ENCODE measurements around the gene GALNT10. TPM values are rescaled to one million over a fixed set of nuclear protein-coding genes. Genes with fewer than 3 reads are reported as not detected.

Gene GALNT10
- total RNA-seq, 4 donors from 2014 or later = 11.6 to 16.3 (median 14.8) TPM

GRCh38 chr5:154166901-154167791, 23.4 kb upstream of the GALNT10 start:
- no peak for DNase-seq (ENCODE audit: low spot score in 2 of 2)
- Histone ChIP-seq H3K36me3 (no peaks in the 10 kb centered on the region), H3K9me3 (no peaks in the 10 kb centered on the region), H3K27me3 (no peaks in the 10 kb centered on the region), H3K4me1 (peaks cover 3% of the 10 kb centered on the region), H3K27ac (no peak overlapping the region), H3K4me3 (no peak overlapping the region)
- WGBS = 97% methylated on average over 2 of the region's 2 CpGs
- TF ChIP-seq EP300 (IDR thresholded peaks at IDR 0.05) = no peak
- TF ChIP-seq CTCF (IDR thresholded peaks at IDR 0.05) = no peak
- TF ChIP-seq POLR2A (IDR thresholded peaks at IDR 0.05) = no peak
- no peak for TF ChIP-seq POLR2AphosphoS5 (IDR thresholded peaks at IDR 0.05)

GRCh38 chr5:154168395-154168794, 22.1 kb upstream of the GALNT10 start:
- Histone ChIP-seq H3K4me3 (no peak overlapping the region), H3K27me3 (no peaks in the 10 kb centered on the region), H3K27ac (no peak overlapping the region), H3K9me3 (no peaks in the 10 kb centered on the region), H3K36me3 (no peaks in the 10 kb centered on the region), H3K4me1 (no peaks in the 10 kb centered on the region)
- no peak for DNase-seq (ENCODE audit: low spot score in 2 of 2)
- no peak for TF ChIP-seq CTCF (IDR thresholded peaks at IDR 0.05)
- TF ChIP-seq POLR2AphosphoS5 (IDR thresholded peaks at IDR 0.05) = no peak
- no peak for TF ChIP-seq EP300 (IDR thresholded peaks at IDR 0.05)
- no peak for TF ChIP-seq POLR2A (IDR thresholded peaks at IDR 0.05)
- WGBS = 60% methylated on average over 2 of the region's 2 CpGs

- no peak for DNase-seq (ENCODE audit: low spot score in 2 of 2)
- no peaks in the 10 kb centered on the region for H3K27me3 ChIP-seq
- 96% methylated on average over 2 of the region's 2 CpGs for WGBS
- TF ChIP-seq EP300 (IDR thresholded peaks at IDR 0.05) = no peak
- no peak for TF ChIP-seq POLR2A (IDR thresholded peaks at IDR 0.05)
- TF ChIP-seq CTCF (IDR thresholded peaks at IDR 0.05) = no peak
- TF ChIP-seq POLR2AphosphoS5 (IDR thresholded peaks at IDR 0.05) = no peak
- no peaks in the 10 kb centered on the region for H3K36me3 ChIP-seq
- H3K27ac ChIP-seq = no peak overlapping the region
- no peaks in the 10 kb centered on the region for H3K9me3 ChIP-seq
- no peaks in the 10 kb centered on the region for H3K4me1 ChIP-seq
- H3K4me3 ChIP-seq = no peak overlapping the region
Measured at GRCh38 chr5:154172785-154173184, 17.7 kb upstream of the GALNT10 start.

GRCh38 chr5:154174091-154174490, 16.4 kb upstream of the GALNT10 start:
- H3K9me3 ChIP-seq = no peaks in the 10 kb centered on the region
- DNase-seq (ENCODE audit: low spot score in 2 of 2) = no peak
- no peaks in the 10 kb centered on the region for H3K27me3 ChIP-seq
- no peak overlapping the region for H3K4me3 ChIP-seq
- H3K27ac ChIP-seq = no peak overlapping the region
- TF ChIP-seq EP300 (IDR thresholded peaks at IDR 0.05) (no peak), POLR2A (IDR thresholded peaks at IDR 0.05) (no peak), CTCF (IDR thresholded peaks at IDR 0.05) (no peak), POLR2AphosphoS5 (IDR thresholded peaks at IDR 0.05) (no peak)
- H3K4me1 ChIP-seq = no peaks in the 10 kb centered on the region
- 100% methylated on average over 1 of the region's 1 CpG for WGBS
- H3K36me3 ChIP-seq = no peaks in the 10 kb centered on the region

GRCh38 chr5:154176181-154176580, 14.4 kb upstream of the GALNT10 start:
- H3K9me3 ChIP-seq = no peaks in the 10 kb centered on the region
- no peaks in the 10 kb centered on the region for H3K36me3 ChIP-seq
- no peak for TF ChIP-seq EP300 (IDR thresholded peaks at IDR 0.05)
- WGBS = 36% methylated on average over 2 of the region's 2 CpGs
- H3K27me3 ChIP-seq = no peaks in the 10 kb centered on the region
- H3K4me3 ChIP-seq = no peak overlapping the region
- DNase-seq (ENCODE audit: low spot score in 2 of 2) = no peak
- no peaks in the 10 kb centered on the region for H3K4me1 ChIP-seq
- no peak overlapping the region for H3K27ac ChIP-seq

Data from suprapubic skin (tissue), 4 donors.